HepG2 (cell line): ENCODE results near the gene MARF1. TPM values are rescaled to one million over a fixed set of nuclear protein-coding genes. Genes with fewer than 3 reads are reported as not detected.
A peak's percentile ranks its signal among the peaks of the same experiment; 100 is the strongest.

Experiments used
- EED ChIP-seq: sonication (generic); formaldehyde crosslinking; IDR thresholded peaks from 2 replicates; pipeline ENCODE4 v1.5.0; 2020; ENCODE audit warnings: mild to moderate bottlenecking, missing genetic modification reagents
- HHEX ChIP-seq: IDR thresholded peaks from 2 replicates; pipeline ENCODE4 v1.6.1; 2016; ENCODE audit warnings: control low read depth
- IKZF4 ChIP-seq: sonication (generic); formaldehyde crosslinking; IDR thresholded peaks from 2 replicates; pipeline ENCODE4 v1.5.1; 2020; ENCODE audit warnings: borderline replicate concordance, mild to moderate bottlenecking, low read depth, missing genetic modification reagents; ENCODE audit errors: not compliant biosample characterization
- SMAD9 ChIP-seq: sonication (generic); formaldehyde crosslinking; IDR thresholded peaks from 2 replicates; pipeline ENCODE4 v1.5.1; 2020; ENCODE audit warnings: mild to moderate bottlenecking, missing genetic modification reagents
- TBX2 ChIP-seq: sonication (generic); formaldehyde crosslinking; IDR thresholded peaks from 2 replicates; pipeline ENCODE4 v1.5.0; 2020; ENCODE audit warnings: missing genetic modification reagents, mild to moderate bottlenecking, borderline replicate concordance
- ZNF10 ChIP-seq: sonication (generic); formaldehyde crosslinking; IDR thresholded peaks from 2 replicates; pipeline ENCODE4 v1.4.0; 2020; ENCODE audit warnings: mild to moderate bottlenecking, low read depth, missing genetic modification reagents, borderline replicate concordance
- ZNF350 ChIP-seq: sonication (generic); formaldehyde crosslinking; IDR thresholded peaks from 2 replicates; pipeline ENCODE4 v1.4.0; 2020; ENCODE audit warnings: mild to moderate bottlenecking, low read depth, missing genetic modification reagents, borderline replicate concordance
- ZNF605 ChIP-seq: sonication (generic); formaldehyde crosslinking; IDR thresholded peaks from 2 replicates; pipeline ENCODE4 v1.8.0; 2022; ENCODE audit warnings: mild to moderate bottlenecking, missing genetic modification reagents
- ZNF773 ChIP-seq: sonication (generic); formaldehyde crosslinking; IDR thresholded peaks from 2 replicates; pipeline ENCODE4 v1.4.0; 2020; ENCODE audit warnings: missing genetic modification reagents, borderline replicate concordance
- ZNF776 ChIP-seq: sonication (generic); formaldehyde crosslinking; IDR thresholded peaks from 2 replicates; pipeline ENCODE4 v1.4.0; 2020; ENCODE audit warnings: mild to moderate bottlenecking, missing genetic modification reagents
- ZSCAN20 ChIP-seq: sonication (generic); formaldehyde crosslinking; IDR thresholded peaks from 2 replicates; pipeline ENCODE4 v1.4.0; 2020; ENCODE audit warnings: missing genetic modification reagents, mild to moderate bottlenecking, borderline replicate concordance
- polyA plus RNA-seq, 8 experiments: library from polyadenylated mRNA; depleted of rRNA in 3 of 8; stranded (reverse) in 7 of 8; unstranded in 1 of 8; fragments of >200 nt; fragmentation: Illumina TruSeq in 4 of 8; extraction: Trizol in 4 of 8; gene quantifications; 2 replicates each; pipeline versions ENCODE4 v1.2.1 to v1.2.3, GENCODE V29; 2011 to 2016; ENCODE audit warnings: low read depth in 4 of 8, missing spikeins in 1 of 8, mixed read lengths in 1 of 8; ENCODE audit not compliant: insufficient read depth in 1 of 8
- total RNA-seq, 5 experiments: library from RNA; depleted of rRNA; stranded (reverse); fragments of >200 nt; fragmentation: Illumina TruSeq; extraction: Trizol; gene quantifications; 2 replicates each; pipeline ENCODE4 v1.2.3, GENCODE V29; 2016; ENCODE audit warnings: low read depth in 1 of 5
- TF ChIP-seq, protein P1 (sequence below): sonication (generic); formaldehyde crosslinking; IDR thresholded peaks from 2 replicates; pipeline ENCODE4 v1.5.1; 2020; ENCODE audit warnings: missing genetic modification reagents, mild to moderate bottlenecking, borderline replicate concordance

MARF1 gene
- total and polyA plus RNA-seq, 2 of the 13 experiments (the other 11 are each of a cell fraction or from before 2014, with no cell fraction given), result 8.7 to 20.7 TPM

DNA sequence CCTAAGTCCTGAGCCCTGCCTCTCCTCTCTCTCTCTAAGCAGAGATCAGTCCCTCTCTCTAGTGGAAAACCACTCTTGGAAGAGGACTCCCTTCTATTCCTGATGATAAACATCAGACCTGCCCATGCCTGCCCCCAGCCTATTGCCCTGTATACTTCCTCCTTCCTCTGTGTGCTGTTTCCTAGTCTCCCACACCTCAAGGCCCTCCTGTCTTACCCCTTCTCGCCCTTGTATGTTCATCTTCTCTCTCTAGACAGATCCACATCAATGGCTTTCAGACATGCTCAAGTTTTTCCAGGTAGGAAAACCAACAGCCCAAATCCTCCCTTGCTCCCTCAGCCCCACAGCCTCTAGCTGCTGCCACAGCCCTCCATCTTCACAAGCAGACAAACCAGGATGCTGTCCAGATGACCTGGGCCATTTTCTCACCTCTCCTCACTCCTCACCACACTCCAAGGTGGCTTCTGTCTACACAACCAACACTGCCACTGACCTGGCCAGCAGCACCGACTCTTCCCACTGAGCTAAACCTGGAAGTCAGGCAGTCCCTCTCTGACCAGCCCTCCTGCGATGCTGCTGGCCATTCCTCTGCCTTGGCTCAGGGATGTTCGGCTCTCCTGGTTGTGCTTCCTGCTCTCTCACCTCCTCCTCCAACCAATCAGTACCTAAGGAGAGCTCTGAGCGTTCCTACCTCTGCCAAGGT, 36.3 kb downstream of the MARF1 start (continued):
- TF ChIP-seq ZNF605 (CRISPR knock-in tag) (no peak), EED (CRISPR knock-in tag) (0 out of 2 replicates have a peak, but pooled peaks have one; percentile 12), ZNF350 (CRISPR knock-in tag) (0 out of 2 replicates have a peak, but pooled peaks have one; percentile 8), ZNF773 (CRISPR knock-in tag) (no peak), ZNF776 (peak; percentile 58; the same call in 1 of the 2 replicates), SMAD9 (CRISPR knock-in tag) (peak; percentile 83; the same call in 1 of the 2 replicates), IKZF4 (CRISPR knock-in tag) (peak; percentile 15), HHEX (CRISPR knock-in tag) (0 out of 2 replicates have a peak, but pooled peaks have one; percentile 18), TBX2 (CRISPR knock-in tag) (0 out of 2 replicates have a peak, but pooled peaks have one; percentile 4), ZNF10 (CRISPR knock-in tag) (peak; percentile 67; the same call in 1 of the 2 replicates), ZSCAN20 (CRISPR knock-in tag) (no peak)
- TF ChIP-seq, protein P1, sequence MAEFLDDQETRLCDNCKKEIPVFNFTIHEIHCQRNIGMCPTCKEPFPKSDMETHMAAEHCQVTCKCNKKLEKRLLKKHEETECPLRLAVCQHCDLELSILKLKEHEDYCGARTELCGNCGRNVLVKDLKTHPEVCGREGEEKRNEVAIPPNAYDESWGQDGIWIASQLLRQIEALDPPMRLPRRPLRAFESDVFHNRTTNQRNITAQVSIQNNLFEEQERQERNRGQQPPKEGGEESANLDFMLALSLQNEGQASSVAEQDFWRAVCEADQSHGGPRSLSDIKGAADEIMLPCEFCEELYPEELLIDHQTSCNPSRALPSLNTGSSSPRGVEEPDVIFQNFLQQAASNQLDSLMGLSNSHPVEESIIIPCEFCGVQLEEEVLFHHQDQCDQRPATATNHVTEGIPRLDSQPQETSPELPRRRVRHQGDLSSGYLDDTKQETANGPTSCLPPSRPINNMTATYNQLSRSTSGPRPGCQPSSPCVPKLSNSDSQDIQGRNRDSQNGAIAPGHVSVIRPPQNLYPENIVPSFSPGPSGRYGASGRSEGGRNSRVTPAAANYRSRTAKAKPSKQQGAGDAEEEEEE (CRISPR knock-in tag), result 0 out of 2 replicates have a peak, but pooled peaks have one; percentile 32
- TF ChIP-seq, all 625 proteins: peak for 16
